GM12873 (cell line): Measurements from ENCODE around the gene ANO9.

ENCODE experiments used
- CTCF ChIP-seq: IDR thresholded peaks from 2 replicates; pipeline ENCODE4 v1.5.1; 2012; ENCODE audit warnings: low read depth, mild to moderate bottlenecking, moderate library complexity, low read length, control low read depth; ENCODE audit not compliant: insufficient read depth; ENCODE audit errors: missing control alignments

ANO9 gene

GRCh38 chr11:406796-407650 is 34.8 kb downstream of the ANO9 start:
- no peak for TF ChIP-seq CTCF

GRCh38 chr11:405954-406795 is 35.6 kb downstream of the ANO9 start:
- TF ChIP-seq CTCF, result no peak

- TF ChIP-seq CTCF, result no peak
Observed at GRCh38 chr11:405323-405953, 36.4 kb downstream of the ANO9 start.

GRCh38 chr11:404551-405264 is 37.1 kb downstream of the ANO9 start:
- TF ChIP-seq CTCF, result no peak

GRCh38 chr11:403761-404431 is 37.9 kb downstream of the ANO9 start:
- TF ChIP-seq CTCF, result no peak

GRCh38 chr11:403021-403760 is 38.6 kb downstream of the ANO9 start:
- TF ChIP-seq CTCF, result no peak
